H54 (cell line): ENCODE measurements around the gene TRAPPC12.

Experiments
- DNase-seq: peaks from one replicate; pipeline ENCODE4 v3.0.0; 2011; ENCODE audit warnings: low spot score, mixed read lengths; ENCODE audit not compliant: insufficient read length
- FAIRE-seq: peaks from 3 replicates; lab custom pipeline; 2011; peaks lifted over from hg19 to GRCh38; lab: Jason Lieb, UNC
- POLR2A ChIP-seq: IDR thresholded peaks from 2 replicates; pipeline ENCODE4 v1.6.1; 2011; ENCODE audit warnings: low read depth, mild to moderate bottlenecking, low read length

TRAPPC12 gene

DNA sequence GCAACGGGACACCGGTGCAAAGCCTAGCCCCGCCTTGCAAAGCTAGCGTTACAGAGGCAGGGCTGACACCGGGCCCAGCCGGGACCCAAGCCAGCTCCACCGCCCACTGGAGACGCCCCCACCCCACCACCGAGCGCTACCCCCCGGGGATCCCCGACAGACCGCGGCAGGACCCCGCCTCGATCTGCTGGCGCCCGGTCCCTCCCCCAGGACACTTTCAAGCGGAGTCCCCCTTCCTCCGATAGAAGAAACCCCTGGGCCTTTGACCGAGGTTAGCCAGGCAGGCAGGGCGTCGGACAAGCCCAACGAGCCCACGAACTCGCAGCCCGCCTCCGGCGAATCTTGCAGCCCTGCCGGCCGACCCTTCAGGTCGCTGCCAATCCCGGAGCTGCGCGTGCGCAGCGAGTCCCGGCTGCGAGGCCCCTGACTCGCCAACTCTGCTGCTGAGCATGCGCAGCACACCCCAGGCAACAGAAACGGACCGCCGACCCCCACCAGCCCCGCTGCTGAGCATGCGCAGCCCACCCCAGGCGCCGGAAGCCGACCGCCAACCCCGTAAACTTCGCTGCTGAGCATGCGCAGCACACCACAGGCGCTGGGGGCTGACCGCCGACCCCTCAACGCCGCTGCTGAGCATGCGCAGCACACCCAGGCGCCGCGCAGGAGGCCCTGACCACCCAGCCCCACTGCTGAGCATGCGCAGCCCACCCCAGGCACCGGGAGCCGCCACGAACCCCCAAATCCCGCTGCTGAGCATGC, 139.2 kb downstream of the TRAPPC12 start:
- FAIRE-seq (no peak), DNase-seq (peak; percentile 98)
- TF ChIP-seq POLR2A: peak; percentile 96

GRCh38 chr2:3519255-3520205, 140.0 kb downstream of the TRAPPC12 start, which contains the start of gene ADI1:
Gene ADI1 (minus strand): TSS chr2:3519531. CDS start chr2:3519487, 44 bp downstream.
- peak; percentile 85 for TF ChIP-seq POLR2A
- peak; percentile 76 for DNase-seq
- no peak for FAIRE-seq

GRCh38 chr2:3520591-3520990, 141.1 kb downstream of the TRAPPC12 start:
- FAIRE-seq: no peak
- no peak for TF ChIP-seq POLR2A
- DNase-seq: no peak

DNA sequence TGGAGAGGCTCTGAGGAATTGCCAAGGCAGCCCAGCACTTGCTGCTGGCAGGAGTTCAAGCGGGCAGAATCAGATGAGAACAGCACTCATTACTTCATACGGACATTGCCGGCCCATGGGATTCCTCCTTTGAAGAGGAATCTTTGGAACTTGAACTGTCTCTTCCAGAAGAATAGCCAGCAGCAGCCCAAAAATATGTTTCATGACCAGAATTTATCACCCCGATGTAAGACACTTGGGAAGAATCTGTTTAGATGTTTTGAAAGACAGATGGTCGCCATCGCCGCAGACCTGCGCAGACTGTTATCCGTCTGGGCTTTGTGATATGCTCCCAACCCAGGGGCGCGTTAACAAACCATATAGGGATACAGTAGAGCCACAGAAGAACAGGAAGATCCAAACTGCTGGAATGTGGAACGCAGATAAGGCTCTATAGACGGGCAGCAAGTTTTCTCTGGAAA, 143.5 kb downstream of the TRAPPC12 start:
- TF ChIP-seq POLR2A: no peak
- FAIRE-seq (no peak), DNase-seq (no peak)

DNA sequence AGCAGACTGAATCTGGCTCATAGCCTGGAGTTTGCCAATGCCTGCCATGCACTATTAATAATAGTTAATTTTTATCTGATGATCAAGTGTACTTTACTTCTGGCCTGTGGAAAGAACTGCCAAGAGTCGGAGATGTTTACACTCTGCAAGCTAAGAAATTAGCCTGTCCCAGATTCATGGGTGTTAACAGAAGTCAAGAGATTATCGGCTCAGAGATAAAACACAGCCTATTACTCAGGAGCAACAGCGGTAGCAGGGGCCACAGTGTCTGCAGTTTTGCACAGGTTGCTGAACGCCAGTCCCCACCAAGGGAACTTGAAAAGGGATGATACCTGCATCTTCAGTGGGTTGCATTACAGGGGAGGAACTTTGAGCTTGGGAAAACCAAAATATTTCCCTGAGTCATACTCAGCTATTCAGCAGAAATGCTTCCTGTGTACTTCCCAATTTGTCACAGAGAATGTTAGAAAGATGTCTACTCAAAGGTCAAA, 144.1 kb downstream of the TRAPPC12 start:
- FAIRE-seq: no peak
- TF ChIP-seq POLR2A: no peak
- peak; percentile 41 for DNase-seq

DNA sequence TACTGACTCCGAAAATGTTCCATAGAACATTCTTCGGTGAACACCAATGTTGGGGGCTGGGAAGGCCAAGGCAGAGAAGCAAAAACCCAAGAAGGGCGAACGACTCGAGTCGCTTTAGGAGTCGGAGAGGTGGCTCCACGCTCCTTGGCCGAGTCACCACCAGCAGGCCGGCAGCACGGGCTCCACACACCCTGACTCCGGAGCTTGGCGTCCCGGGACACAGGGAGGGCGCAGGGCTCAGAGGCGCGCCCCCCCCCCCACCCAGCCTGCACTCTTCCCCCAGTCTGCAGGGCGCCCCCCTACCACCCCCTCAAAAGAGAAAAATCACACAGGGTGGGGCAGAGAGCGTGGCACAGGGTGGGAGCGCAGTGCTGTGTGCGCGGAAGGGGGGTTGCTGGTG, 147.4 kb downstream of the TRAPPC12 start:
- DNase-seq: no peak
- TF ChIP-seq POLR2A: no peak
- FAIRE-seq: no peak

DNA sequence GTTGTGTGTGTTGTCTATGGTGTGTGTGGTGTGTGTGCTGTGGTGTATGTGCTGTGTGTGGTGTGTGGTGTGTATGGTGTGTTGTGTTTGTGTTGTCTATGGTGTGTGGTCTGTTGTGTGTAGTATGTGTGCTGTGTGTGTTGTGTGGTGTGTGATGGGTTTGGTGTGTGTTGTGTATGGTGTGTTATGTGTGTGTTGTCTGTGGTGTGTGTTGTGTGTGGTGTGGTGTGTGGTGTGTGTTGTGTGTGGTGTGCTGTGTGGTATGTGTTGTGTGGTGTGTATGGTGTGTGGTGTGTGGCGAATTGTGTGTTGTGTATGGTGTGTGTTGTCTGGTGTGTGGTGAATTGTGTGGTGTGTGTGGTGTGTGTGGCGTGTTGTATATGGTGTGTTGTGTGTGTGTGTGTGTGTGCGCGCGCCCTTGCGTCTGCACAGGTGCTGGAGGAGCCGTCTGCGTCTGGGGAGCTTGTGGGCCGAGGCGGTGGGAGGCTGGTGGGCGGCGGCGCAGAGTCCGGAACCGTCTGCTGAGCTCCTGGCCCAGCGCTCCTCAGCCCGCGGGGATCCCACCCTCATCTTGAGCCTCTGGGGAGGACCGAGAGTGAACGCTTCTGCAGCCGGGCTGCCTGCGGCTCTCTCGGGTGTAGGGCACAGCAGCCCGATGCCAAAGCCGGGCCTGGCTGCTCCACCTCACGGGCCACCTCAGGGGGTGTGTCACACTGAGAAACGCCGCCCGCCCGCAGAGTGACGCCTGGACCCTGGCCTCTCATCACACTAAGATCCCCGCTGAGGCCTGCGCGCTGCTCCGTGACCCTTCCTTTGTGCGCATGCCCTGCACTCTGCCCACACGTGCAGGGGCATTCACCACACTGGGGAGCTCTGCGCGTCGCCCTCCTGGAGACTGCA, 148.6 kb downstream of the TRAPPC12 start:
- DNase-seq (no peak), FAIRE-seq (no peak)
- TF ChIP-seq POLR2A: no peak
